ENCODE data around the gene MINDY3. TPM values are rescaled to one million over a fixed set of nuclear protein-coding genes. Genes with fewer than 3 reads are reported as not detected.
A peak's percentile ranks its signal among the peaks of the same experiment; 100 is the strongest.
"Not testable (repeated sequence)": the region's sequence is repeated elsewhere in the genome, so short reads cannot be mapped to it uniquely, and the experiment has no call there.

MINDY3 gene
- total RNA-seq, 4 donors from 2014 or later: 32.8 to 44.2 (median 38.2) TPM

- H3K27ac ChIP-seq: no peak overlapping the region
- WGBS, 2 donors: 76 to 88% methylated on average over 4 of the region's 4 CpGs
- no peaks in the 10 kb centered on the region for H3K9me3 ChIP-seq
- peaks cover 3 to 12% of the 10 kb centered on the region in 2 donors for H3K36me3 ChIP-seq
- intact Hi-C loops (cut with DNase I): no loop called here
- TF ChIP-seq POLR2A (IDR thresholded peaks at IDR 0.05): no peak
- TF ChIP-seq, protein P1, sequence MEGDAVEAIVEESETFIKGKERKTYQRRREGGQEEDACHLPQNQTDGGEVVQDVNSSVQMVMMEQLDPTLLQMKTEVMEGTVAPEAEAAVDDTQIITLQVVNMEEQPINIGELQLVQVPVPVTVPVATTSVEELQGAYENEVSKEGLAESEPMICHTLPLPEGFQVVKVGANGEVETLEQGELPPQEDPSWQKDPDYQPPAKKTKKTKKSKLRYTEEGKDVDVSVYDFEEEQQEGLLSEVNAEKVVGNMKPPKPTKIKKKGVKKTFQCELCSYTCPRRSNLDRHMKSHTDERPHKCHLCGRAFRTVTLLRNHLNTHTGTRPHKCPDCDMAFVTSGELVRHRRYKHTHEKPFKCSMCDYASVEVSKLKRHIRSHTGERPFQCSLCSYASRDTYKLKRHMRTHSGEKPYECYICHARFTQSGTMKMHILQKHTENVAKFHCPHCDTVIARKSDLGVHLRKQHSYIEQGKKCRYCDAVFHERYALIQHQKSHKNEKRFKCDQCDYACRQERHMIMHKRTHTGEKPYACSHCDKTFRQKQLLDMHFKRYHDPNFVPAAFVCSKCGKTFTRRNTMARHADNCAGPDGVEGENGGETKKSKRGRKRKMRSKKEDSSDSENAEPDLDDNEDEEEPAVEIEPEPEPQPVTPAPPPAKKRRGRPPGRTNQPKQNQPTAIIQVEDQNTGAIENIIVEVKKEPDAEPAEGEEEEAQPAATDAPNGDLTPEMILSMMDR (IDR thresholded peaks at IDR 0.05): no peak
- no peaks in the 10 kb centered on the region for H3K4me1 ChIP-seq
- no peak for DNase-seq
- H3K27me3 ChIP-seq: no peaks in the 10 kb centered on the region
- no peak overlapping the region for H3K4me3 ChIP-seq (replicated peaks in 1 of 3)
Observed at GRCh38 chr10:15782851-15783250, 77.5 kb downstream of the MINDY3 start.

- H3K4me3 ChIP-seq (replicated peaks in 1 of 3): no peak overlapping the region
- H3K4me1 ChIP-seq: no peaks in the 10 kb centered on the region
- no peaks in the 10 kb centered on the region for H3K27me3 ChIP-seq
- WGBS, 2 donors: 94 to 95% methylated on average over 7 of the region's 7 CpGs
- intact Hi-C loops (cut with DNase I): no loop called here
- H3K36me3 ChIP-seq: peaks cover 3 to 12% of the 10 kb centered on the region in 2 donors
- DNase-seq: no peak
- no peak overlapping the region for H3K27ac ChIP-seq
- TF ChIP-seq, protein P1 (IDR thresholded peaks at IDR 0.05): no peak
- TF ChIP-seq POLR2A (IDR thresholded peaks at IDR 0.05): no peak
- no peaks in the 10 kb centered on the region for H3K9me3 ChIP-seq
Observed at GRCh38 chr10:15781381-15781960, 78.8 kb downstream of the MINDY3 start.

GRCh38 chr10:15780353-15781135, 79.8 kb downstream of the MINDY3 start:
- peaks cover 3 to 6% of the 10 kb centered on the region in 2 donors for H3K36me3 ChIP-seq
- H3K27me3 ChIP-seq: no peaks in the 10 kb centered on the region
- TF ChIP-seq POLR2A (IDR thresholded peaks at IDR 0.05): no peak
- TF ChIP-seq, protein P1 (IDR thresholded peaks at IDR 0.05): no peak
- no peak overlapping the region for H3K4me3 ChIP-seq (replicated peaks in 1 of 3)
- H3K9me3 ChIP-seq: no peaks in the 10 kb centered on the region
- 75% methylated on average over 6 of the region's 6 CpGs for WGBS, 2 donors
- H3K27ac ChIP-seq: no peak overlapping the region
- DNase-seq: peak; percentile 12 to 20
- intact Hi-C loops (cut with DNase I): no loop called here
- no peaks in the 10 kb centered on the region for H3K4me1 ChIP-seq

GRCh38 chr10:15775513-15775912, 84.8 kb downstream of the MINDY3 start:
- WGBS, 2 donors: 78 to 85% methylated on average over 1 of the region's 1 CpG
- no peak overlapping the region for H3K27ac ChIP-seq

GRCh38 chr10:15774534-15774933, 85.8 kb downstream of the MINDY3 start:
- DNase-seq; H3K4me3 ChIP-seq (replicated peaks in 1 of 3); H3K36me3 ChIP-seq; H3K4me1 ChIP-seq; H3K27me3 ChIP-seq; H3K27ac ChIP-seq; H3K9me3 ChIP-seq; intact Hi-C loops (cut with DNase I): not testable (repeated sequence)
- 90 to 92% methylated on average over 4 of the region's 4 CpGs for WGBS, 2 donors

More at GRCh38 chr10:15775513-15775912, 84.8 kb downstream of the MINDY3 start:
- H3K27me3 ChIP-seq: no peaks in the 10 kb centered on the region
- TF ChIP-seq POLR2A (IDR thresholded peaks at IDR 0.05): no peak
- TF ChIP-seq, protein P1 (IDR thresholded peaks at IDR 0.05): no peak
- no peak overlapping the region for H3K4me3 ChIP-seq (replicated peaks in 1 of 3)
- no peaks in the 10 kb centered on the region for H3K9me3 ChIP-seq
- H3K4me1 ChIP-seq: no peaks in the 10 kb centered on the region
- intact Hi-C loops (cut with DNase I): no loop called here
- no peak for DNase-seq
- peaks cover 3 to 6% of the 10 kb centered on the region in 2 donors for H3K36me3 ChIP-seq
